ENCODE data around the gene ARPC1A. TPM values are rescaled to one million over a fixed set of nuclear protein-coding genes. Genes with fewer than 3 reads are reported as not detected.

The ARPC1A gene
- total RNA-seq, 3 donors from 2014 or later (not counting 1 experiment from before 2014, with no cell fraction given) = 38.1 to 48.1 (median 47.9) TPM

DNA sequence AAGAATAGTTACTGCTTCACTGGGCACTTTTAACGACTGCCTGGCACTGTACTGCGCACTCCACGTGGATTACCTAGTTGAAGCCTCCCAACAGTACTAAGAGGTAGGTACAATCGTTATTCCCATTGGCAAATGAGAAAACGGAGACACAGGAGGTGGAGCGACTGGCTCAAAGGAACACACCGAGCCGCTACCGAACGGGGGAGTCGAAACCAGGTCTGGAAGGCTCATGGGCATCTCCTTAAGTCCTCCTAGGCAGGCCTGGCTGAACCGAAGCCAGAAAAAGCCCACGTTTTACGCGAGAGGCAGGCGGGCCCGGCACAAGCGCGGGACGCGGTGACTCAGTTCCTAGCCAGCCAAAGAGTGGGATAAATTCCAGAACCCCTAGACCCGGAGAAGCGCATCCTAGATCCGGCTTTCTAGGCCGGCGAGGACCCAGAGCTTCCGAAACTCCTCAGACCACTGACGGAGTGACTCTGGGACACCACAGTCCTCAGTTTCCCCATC lies 82.2 kb downstream of the ARPC1A start:
- H3K36me3 Mint-ChIP-seq = peaks cover 6% of the 10 kb centered on the region
- 1% methylated on average over 28 of the region's 28 CpGs for WGBS (ENCODE audit: insufficient coverage)
- H3K36me3 ChIP-seq (ENCODE audit: control insufficient read depth, insufficient read depth, low read length) = peaks cover 37% of the 10 kb centered on the region
- peak overlapping the region; percentile 96 for H3K4me3 Mint-ChIP-seq
- ATAC-seq (peak; percentile 4 to 26 (median 24)), DNase-seq (peak in 1 of 2 donors; percentile 60)
- H3K27me3 ChIP-seq (ENCODE audit: control insufficient read depth, insufficient read depth, low read length) = no peaks in the 10 kb centered on the region
- TF ChIP-seq, protein P1, sequence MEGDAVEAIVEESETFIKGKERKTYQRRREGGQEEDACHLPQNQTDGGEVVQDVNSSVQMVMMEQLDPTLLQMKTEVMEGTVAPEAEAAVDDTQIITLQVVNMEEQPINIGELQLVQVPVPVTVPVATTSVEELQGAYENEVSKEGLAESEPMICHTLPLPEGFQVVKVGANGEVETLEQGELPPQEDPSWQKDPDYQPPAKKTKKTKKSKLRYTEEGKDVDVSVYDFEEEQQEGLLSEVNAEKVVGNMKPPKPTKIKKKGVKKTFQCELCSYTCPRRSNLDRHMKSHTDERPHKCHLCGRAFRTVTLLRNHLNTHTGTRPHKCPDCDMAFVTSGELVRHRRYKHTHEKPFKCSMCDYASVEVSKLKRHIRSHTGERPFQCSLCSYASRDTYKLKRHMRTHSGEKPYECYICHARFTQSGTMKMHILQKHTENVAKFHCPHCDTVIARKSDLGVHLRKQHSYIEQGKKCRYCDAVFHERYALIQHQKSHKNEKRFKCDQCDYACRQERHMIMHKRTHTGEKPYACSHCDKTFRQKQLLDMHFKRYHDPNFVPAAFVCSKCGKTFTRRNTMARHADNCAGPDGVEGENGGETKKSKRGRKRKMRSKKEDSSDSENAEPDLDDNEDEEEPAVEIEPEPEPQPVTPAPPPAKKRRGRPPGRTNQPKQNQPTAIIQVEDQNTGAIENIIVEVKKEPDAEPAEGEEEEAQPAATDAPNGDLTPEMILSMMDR (IDR thresholded peaks at IDR 0.05) = no peak
- intact Hi-C loops (cut with micrococcal nuclease) = loop anchor here (1.0 to 5.0 kb wide), 6 partner anchors 15 to 144 kb away; partner anchors contain the start of genes ARPC1B, FAM200A, ZKSCAN5 and ZNF789
- peak overlapping the region; percentile 83 for H3K4me3 ChIP-seq (ENCODE audit: low read length)
- H3K27me3 Mint-ChIP-seq (ENCODE audit: low read depth in 2 of 2) = no peaks in the 10 kb centered on the region
- H3K27ac Mint-ChIP-seq = peak overlapping the region; percentile 93
- no peaks in the 10 kb centered on the region for H3K9me3 ChIP-seq (ENCODE audit: control insufficient read depth, insufficient read depth, low read length)
- peaks cover 54 to 63% of the 10 kb centered on the region in 2 donors for H3K4me1 Mint-ChIP-seq
- H3K27ac ChIP-seq (ENCODE audit: low read length) = peak overlapping the region; percentile 98
- H3K4me1 ChIP-seq (ENCODE audit: control insufficient read depth, insufficient read depth, low read length) = peaks cover 58% of the 10 kb centered on the region
- H3K9me3 Mint-ChIP-seq = no peaks in the 10 kb centered on the region

DNA sequence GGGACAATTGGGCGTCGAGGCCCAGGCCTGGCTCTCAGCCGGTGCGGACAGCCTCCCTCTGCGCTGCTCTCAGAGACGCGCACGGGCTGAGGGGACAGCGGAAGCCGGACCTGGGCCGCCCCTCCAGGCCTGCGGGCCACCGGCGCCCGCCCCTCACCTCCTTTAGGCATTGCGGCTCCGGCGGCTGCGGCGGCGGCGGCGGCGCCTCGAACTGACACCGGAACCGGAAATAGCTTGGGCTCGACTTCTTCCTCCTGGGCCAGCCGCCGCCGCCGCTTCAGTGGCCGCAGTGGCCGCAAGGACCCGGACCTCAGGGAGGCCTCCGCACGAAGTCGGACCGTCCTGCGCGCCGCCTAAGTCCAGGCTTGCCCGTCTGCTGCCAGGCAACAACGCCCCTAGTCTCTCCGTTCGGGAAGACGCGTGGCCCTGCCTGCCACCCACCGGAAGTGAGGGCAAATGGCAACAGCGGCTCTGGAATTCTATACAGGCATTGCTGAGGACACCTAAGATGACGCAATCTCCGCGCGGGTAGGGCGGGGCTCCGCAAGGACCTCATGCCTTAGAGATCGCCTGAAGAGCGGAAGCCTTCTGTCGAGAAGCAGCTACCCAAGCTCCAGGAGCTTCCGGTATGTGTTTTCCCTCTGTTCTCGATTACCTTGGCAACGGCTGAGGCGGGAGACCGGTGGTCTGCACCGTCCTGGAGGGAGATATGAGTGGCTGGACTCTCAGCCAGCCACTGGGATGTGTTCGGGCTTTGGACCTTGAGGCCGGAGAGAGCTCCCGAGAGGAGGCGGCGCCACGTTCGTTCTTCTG lies 82.9 kb downstream of the ARPC1A start, which contains the start of the genes BUD31 and PDAP1:
BUD31 (plus strand) TSS at position 591 of the 813 bp plus-strand sequence. CDS start 2,124 bp downstream, outside the sequence.
PDAP1 (minus strand) TSS at position 219 of the 813 bp plus-strand sequence; CDS start at position 170, 49 bp downstream.
- H3K9me3 Mint-ChIP-seq = no peaks in the 10 kb centered on the region
- Histone ChIP-seq H3K36me3 (ENCODE audit: control insufficient read depth, insufficient read depth, low read length) (peaks cover 37% of the 10 kb centered on the region), H3K4me3 (ENCODE audit: low read length) (peak within 1 kb of the TSS; percentile 83), H3K9me3 (ENCODE audit: control insufficient read depth, insufficient read depth, low read length) (no peaks in the 10 kb centered on the region), H3K4me1 (ENCODE audit: control insufficient read depth, insufficient read depth, low read length) (peaks cover 57% of the 10 kb centered on the region), H3K27me3 (ENCODE audit: control insufficient read depth, insufficient read depth, low read length) (no peaks in the 10 kb centered on the region), H3K27ac (ENCODE audit: low read length) (peak within 1 kb of the TSS; percentile 98)
- H3K4me3 Mint-ChIP-seq = peak within 1 kb of the TSS; percentile 96
- peaks cover 50 to 59% of the 10 kb centered on the region in 2 donors for H3K4me1 Mint-ChIP-seq
- ATAC-seq (peak; percentile 84 to 95 (median 85)), DNase-seq (peak; percentile 95 to 98)
- H3K27me3 Mint-ChIP-seq (ENCODE audit: low read depth in 2 of 2) = no peaks in the 10 kb centered on the region
- H3K36me3 Mint-ChIP-seq = peaks cover 6% of the 10 kb centered on the region
- under 1% methylated on average over 72 of the region's 72 CpGs for WGBS (ENCODE audit: insufficient coverage)
- intact Hi-C loops (cut with micrococcal nuclease) = loop anchor here (1.0 to 5.0 kb wide), 6 partner anchors 16 to 144 kb away; partner anchors contain the start of genes ARPC1B, FAM200A, ZKSCAN5 and ZNF789
- TF ChIP-seq, protein P1 (IDR thresholded peaks at IDR 0.05) = no peak
- peak within 1 kb of the TSS; percentile 93 for H3K27ac Mint-ChIP-seq

- peaks cover 34% of the 10 kb centered on the region for H3K36me3 ChIP-seq (ENCODE audit: control insufficient read depth, insufficient read depth, low read length)
- peak overlapping the region; percentile 93 for H3K27ac Mint-ChIP-seq
- no peak for DNase-seq
- no peaks in the 10 kb centered on the region for H3K9me3 ChIP-seq (ENCODE audit: control insufficient read depth, insufficient read depth, low read length)
- peak overlapping the region; percentile 96 for H3K4me3 Mint-ChIP-seq
- H3K36me3 Mint-ChIP-seq = peaks cover 6% of the 10 kb centered on the region
- H3K4me1 Mint-ChIP-seq = peaks cover 46 to 55% of the 10 kb centered on the region in 2 donors
- H3K4me1 ChIP-seq (ENCODE audit: control insufficient read depth, insufficient read depth, low read length) = peaks cover 51% of the 10 kb centered on the region
- no peaks in the 10 kb centered on the region for H3K27me3 ChIP-seq (ENCODE audit: control insufficient read depth, insufficient read depth, low read length)
- TF ChIP-seq, protein P1 (IDR thresholded peaks at IDR 0.05) = no peak
- peak in 1 of 3 donors; percentile 4 for ATAC-seq
- WGBS (ENCODE audit: insufficient coverage) = under 1% methylated on average over 18 of the region's 18 CpGs
- peak overlapping the region; percentile 83 for H3K4me3 ChIP-seq (ENCODE audit: low read length)
- intact Hi-C loops (cut with micrococcal nuclease) = loop anchor here (2.0 to 5.0 kb wide), 4 partner anchors 16 to 143 kb away; partner anchors contain the start of genes ARPC1B, FAM200A and ZKSCAN5
- peak overlapping the region; percentile 98 for H3K27ac ChIP-seq (ENCODE audit: low read length)
- H3K27me3 Mint-ChIP-seq (ENCODE audit: low read depth in 2 of 2) = no peaks in the 10 kb centered on the region
- H3K9me3 Mint-ChIP-seq = no peaks in the 10 kb centered on the region
These were observed 83.5 kb downstream of the ARPC1A start for GRCh38 chr7:99409192-99409572.
